Glomerular visceral epithelial cell (primary cell): ENCODE data around the gene OVOL2.
A peak's percentile ranks its signal among the peaks of the same experiment; 100 is the strongest.

Source experiments
- DNase-seq: peaks from one replicate; pipeline ENCODE4 v3.0.0-alpha.2; 2016; ENCODE audit errors: extremely low spot score

The OVOL2 gene

GRCh38 chr20:18012901-18013300 is 44.8 kb downstream of the OVOL2 start:
- no peak for DNase-seq

- DNase-seq, result no peak
Observed at GRCh38 chr20:18011951-18012645, 45.6 kb downstream of the OVOL2 start.

- no peak for DNase-seq
Observed at GRCh38 chr20:18011482-18011881, 46.2 kb downstream of the OVOL2 start.

- DNase-seq, result no peak
Observed at GRCh38 chr20:18009116-18009515, 48.6 kb downstream of the OVOL2 start.

GRCh38 chr20:18007534-18008292 is 50.0 kb downstream of the OVOL2 start:
- DNase-seq, result no peak

- DNase-seq, result no peak
Observed at GRCh38 chr20:18006684-18007083, 51.0 kb downstream of the OVOL2 start.

GRCh38 chr20:18005990-18006364 is 51.7 kb downstream of the OVOL2 start:
- no peak for DNase-seq

- DNase-seq, result no peak
Observed at GRCh38 chr20:18005170-18005989, 52.3 kb downstream of the OVOL2 start.

GRCh38 chr20:18004384-18005031 is 53.2 kb downstream of the OVOL2 start:
- DNase-seq, result no peak

- DNase-seq, result no peak
Observed at GRCh38 chr20:18003897-18004296, 53.8 kb downstream of the OVOL2 start.

GRCh38 chr20:18001131-18001921 is 56.4 kb downstream of the OVOL2 start:
- peak; percentile 40 for DNase-seq

- DNase-seq, result no peak
Observed at GRCh38 chr20:17999566-17999965, 58.1 kb downstream of the OVOL2 start.

GRCh38 chr20:17998446-17998845 is 59.3 kb downstream of the OVOL2 start:
- no peak for DNase-seq

GRCh38 chr20:17995967-17996819 is 61.5 kb downstream of the OVOL2 start:
- peak; percentile 66 for DNase-seq

GRCh38 chr20:17993546-17993945 is 64.2 kb downstream of the OVOL2 start:
- DNase-seq, result no peak

GRCh38 chr20:17992847-17993513 is 64.7 kb downstream of the OVOL2 start:
- DNase-seq, result no peak

- DNase-seq, result no peak
Observed at GRCh38 chr20:17992224-17992637, 65.5 kb downstream of the OVOL2 start.

- DNase-seq, result no peak
Observed at GRCh38 chr20:17990278-17990972, 67.3 kb downstream of the OVOL2 start.

- DNase-seq, result no peak
Observed at GRCh38 chr20:17987988-17988387, 69.7 kb downstream of the OVOL2 start.
